COLO829 (cell line): Measurements from ENCODE around the gene FADS1.
A peak's percentile ranks its signal among the peaks of the same experiment; 100 is the strongest.

Experiments used
- DNase-seq: peaks from one replicate; pipeline ENCODE4 v3.0.0; 2012; ENCODE audit warnings: low spot score

Gene FADS1

DNA sequence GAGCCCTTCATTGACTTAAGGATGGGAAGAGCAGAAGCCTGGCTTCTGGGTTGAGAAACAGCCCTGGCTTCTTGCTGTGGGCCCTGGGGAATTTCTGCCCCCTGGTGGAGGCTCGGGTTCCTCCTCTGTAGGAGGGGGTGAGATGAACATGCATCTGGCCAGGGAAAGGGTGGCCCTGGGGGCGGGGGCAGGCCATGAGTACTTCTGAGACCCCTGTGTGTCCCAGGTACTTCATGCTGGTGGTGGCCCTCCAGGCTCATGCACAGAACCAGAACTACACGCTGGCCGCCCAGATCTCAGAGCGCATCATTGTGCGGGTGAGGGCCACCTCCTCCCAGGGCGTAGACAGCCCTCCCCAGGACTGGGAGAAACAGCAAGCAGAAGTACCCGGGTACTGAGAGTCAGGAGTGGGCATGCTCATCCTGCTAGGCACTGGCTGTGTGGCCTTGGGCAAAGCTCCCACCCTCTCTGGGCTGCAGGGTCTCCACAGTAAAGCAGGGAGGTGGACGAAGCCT, 40.2 kb downstream of the FADS1 start:
- peak; percentile 85 for DNase-seq

DNA sequence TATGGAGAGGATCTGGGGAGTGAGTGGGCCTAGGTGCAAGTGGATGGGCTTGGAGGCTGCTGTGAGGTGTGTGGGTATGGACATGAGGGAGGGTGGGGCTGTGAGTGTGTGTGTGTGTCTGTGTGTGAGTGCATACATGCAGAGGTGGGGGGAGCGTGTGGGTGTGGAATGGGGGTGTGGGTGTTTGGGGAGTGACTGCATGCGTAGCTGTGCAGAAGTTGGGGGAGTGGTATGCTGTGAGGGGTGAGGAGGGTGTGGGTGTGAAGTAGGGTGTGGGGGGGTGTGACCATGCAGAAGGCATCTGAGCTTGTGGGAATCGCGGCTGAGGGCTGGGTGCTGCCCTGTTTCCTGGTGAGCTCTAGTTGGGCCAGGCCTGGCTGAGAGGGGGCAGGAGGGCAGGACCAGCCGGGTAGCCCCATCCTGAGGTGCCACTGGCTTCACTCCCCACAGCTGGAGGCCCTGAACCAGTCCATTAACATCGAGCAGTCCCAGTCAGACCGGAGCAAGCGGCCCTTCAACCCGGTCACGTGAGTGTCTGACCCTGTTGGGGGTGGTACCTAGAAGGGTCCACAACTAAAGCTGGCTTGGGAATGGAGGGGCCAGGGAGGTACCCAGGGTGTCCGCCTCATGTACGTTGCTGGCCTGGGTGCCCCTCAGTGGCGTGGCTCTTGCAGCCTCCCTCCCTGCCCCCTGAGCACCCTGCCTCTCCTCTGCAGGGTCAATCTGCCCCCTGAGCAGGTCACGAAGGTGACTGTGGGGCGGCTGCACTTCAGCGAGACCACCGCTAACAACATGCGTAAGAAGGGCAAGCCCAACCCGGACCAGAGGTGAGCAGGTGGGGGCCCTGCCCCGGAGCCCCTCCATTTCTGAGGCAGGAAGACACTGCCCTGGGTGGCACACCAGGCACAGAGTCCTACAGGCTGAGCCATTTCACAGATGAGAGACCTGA, 40.9 kb downstream of the FADS1 start:
- DNase-seq = no peak

- no peak for DNase-seq
Observed at GRCh38 chr11:61775106-61775505, 41.7 kb downstream of the FADS1 start.

DNA sequence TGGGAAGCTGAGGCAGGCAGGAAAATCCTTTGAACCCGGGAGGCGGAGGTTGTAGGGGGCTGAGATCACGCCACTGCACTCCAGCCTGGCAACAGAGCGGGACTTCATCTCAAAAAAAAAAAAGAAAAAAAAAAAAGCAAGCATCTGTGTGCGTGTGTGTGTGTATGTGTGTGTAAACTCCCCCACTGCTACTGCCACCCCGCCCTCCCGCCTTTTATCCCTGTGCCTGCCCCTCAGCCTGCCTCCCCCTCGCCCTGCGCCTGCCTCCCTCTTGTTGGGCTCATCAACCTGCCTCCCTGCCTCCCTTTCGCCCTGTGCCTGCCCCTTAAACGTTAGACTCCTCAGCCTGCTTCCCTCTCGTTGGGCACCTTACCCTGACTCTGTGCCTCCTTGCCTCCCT, 42.4 kb downstream of the FADS1 start:
- DNase-seq = no peak

- DNase-seq = no peak
Observed at GRCh38 chr11:61773809-61774208, 43.0 kb downstream of the FADS1 start.

GRCh38 chr11:61773356-61773755, 43.4 kb downstream of the FADS1 start:
- DNase-seq = no peak

GRCh38 chr11:61771985-61772455, 44.8 kb downstream of the FADS1 start:
- DNase-seq = no peak

- DNase-seq = no peak
Observed at GRCh38 chr11:61771195-61771894, 45.5 kb downstream of the FADS1 start.

GRCh38 chr11:61769946-61770683, 46.7 kb downstream of the FADS1 start:
- DNase-seq = no peak

GRCh38 chr11:61769169-61769920, 47.5 kb downstream of the FADS1 start:
- no peak for DNase-seq

DNA sequence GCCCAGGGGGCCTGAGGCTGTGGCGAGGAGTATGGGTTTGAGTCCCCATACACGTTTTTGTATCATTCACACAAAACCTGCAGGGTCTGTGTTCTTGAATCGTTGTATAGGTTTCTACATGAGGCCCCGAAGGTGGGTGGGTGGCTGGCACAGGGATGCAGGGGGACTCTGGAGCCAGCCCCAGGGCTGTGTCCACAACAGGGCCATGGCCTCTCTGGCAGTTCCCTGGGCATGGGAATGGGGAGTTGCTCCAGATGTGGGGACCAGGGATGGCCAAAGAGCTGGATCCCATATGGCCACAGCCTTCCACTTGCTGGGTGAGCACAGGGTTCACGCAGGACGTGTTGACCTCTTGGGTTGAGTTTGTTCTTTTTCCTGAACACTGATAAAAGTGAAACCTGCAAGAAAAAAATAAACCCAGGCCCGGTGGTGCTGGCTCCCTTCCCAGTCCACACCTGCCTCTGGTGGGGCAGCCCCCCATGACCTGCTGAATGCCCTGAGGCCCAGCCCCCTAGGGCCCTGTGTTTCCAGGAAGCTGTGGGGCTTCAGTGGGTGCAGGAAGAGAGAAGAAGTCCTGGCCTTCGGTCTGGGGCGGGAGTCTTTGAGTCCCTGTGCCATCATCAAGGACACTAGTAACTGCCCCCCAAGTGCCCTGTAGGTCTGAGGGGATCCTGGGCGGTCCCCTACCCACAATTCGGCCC, 48.3 kb downstream of the FADS1 start:
- DNase-seq = no peak

- DNase-seq = no peak
Observed at GRCh38 chr11:61766353-61766841, 50.4 kb downstream of the FADS1 start.

DNA sequence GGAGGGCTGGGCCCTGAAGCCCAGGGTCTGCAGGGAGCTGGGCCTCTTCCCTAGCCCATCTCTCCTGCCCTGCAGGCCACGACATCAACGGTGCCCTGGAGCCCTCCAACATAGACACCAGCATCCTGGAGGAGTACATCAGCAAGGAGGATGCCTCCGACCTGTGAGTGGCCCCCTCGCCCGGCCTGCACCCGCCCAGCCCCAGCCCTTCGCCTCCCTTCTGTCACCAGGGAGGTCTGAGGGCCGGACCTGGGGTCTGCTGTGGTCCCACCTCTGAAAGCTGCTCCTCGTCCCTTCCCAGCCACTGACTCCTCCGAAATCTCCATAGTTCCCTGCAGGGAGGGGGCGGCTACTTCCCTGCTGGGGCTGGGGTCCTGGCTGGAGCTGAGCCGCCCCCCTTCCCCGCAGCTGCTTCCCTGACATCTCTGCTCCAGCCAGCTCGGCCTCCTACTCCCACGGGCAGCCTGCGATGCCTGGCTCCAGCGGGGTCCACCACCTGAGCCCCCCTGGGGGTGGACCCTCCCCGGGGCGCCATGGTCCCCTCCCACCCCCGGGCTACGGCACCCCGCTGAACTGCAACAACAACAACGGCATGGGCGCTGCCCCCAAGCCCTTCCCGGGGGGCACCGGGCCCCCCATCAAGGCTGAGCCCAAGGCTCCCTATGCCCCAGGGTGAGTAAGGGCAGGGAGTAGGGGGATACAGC, 51.1 kb downstream of the FADS1 start:
- no peak for DNase-seq

- no peak for DNase-seq
Observed at GRCh38 chr11:61764606-61765260, 52.1 kb downstream of the FADS1 start.

DNA sequence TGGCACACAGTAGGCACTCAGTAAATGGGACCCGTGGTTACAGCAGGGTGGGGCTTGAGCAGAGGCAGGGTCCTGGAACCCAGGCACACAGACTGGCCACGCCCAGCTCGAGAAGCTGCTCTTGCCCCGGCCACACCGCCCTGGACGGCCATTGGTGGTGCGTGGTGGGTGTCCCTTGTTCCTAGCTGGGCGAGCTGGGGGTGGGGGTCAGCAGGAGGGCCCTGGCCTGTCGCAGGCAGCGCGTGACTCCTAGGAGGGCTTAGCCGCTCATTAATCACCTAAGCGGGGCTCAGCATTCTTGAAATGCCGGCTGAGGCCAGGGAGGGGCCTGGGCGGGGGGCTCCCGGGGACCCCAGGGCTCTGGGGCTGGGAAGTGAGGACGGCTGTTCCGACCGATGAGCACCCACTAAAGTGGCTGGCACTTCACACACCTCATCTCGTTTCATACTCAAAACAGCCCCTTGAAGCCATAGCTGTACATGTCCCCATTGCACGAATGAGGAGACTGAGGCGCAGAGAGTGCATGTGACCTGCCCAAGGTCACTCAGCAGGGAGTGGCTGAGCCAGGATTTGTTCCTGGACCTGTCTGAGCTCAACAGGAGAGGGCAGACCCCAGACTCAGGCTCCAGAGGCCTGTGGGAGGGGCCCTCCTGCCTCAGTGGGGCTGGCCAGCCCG, 52.7 kb downstream of the FADS1 start:
- DNase-seq = no peak

GRCh38 chr11:61762798-61763197, 54.0 kb downstream of the FADS1 start:
- DNase-seq = no peak

DNA sequence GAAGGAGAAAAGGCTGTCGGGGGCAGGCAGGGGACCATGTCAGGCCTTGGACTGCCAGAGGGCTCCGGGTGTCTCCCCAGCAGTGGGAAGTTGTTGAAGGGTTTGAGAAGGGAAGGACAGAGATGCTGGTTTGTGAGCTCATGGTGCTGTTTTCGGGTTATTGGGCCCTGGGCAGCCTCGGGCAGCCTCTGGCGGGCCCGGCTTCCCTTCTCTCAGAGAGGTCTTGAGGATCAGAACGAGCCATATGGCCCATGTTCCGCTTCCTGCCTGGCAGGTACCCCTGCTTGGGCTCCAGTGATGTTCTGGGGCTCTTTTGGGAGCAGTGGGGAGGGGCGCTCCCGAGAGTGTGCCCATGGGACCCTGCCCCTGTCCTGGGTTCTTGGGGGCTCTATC, 54.6 kb downstream of the FADS1 start:
- no peak for DNase-seq

- no peak for DNase-seq
Observed at GRCh38 chr11:61761440-61762222, 55.2 kb downstream of the FADS1 start.
